Measurements from ENCODE around the gene AJM1. TPM values are rescaled to one million over a fixed set of nuclear protein-coding genes. Genes with fewer than 3 reads are reported as not detected.

AJM1 gene
- total RNA-seq, 1 experiment from 2014 or later: 1.8 TPM

GRCh38 chr9:136820971-136821825, 21.1 kb upstream of the AJM1 start:
- H2AK5ac ChIP-seq (ENCODE audit: insufficient read length, low read length): no peak overlapping the region
- no peaks in the 10 kb centered on the region for H4K20me1 ChIP-seq (ENCODE audit: control insufficient read depth, insufficient read depth, insufficient read length)
- peak overlapping the region; percentile 22; the same call in 1 of the 2 replicates for H3K14ac ChIP-seq (ENCODE audit: insufficient read depth, low read length)
- H2BK15ac ChIP-seq (ENCODE audit: low read depth, low read length): no peak overlapping the region
- peak overlapping the region; percentile 88 for H3K4me2 ChIP-seq (ENCODE audit: insufficient read depth, insufficient read length, low read length)
- no peak overlapping the region for H2BK120ac ChIP-seq (ENCODE audit: low read depth, low read length, poor library complexity, severe bottlenecking)
- H3K4ac ChIP-seq (ENCODE audit: low read depth, low read length): no peak overlapping the region
- no peaks in the 10 kb centered on the region for H3K9me3 Mint-ChIP-seq
- no peak overlapping the region for H3K23ac ChIP-seq (ENCODE audit: insufficient read length, low read depth, low read length)
- no peak overlapping the region for H3K9ac ChIP-seq (ENCODE audit: extremely low read depth, insufficient read length, low read length)
- H3K56ac ChIP-seq (ENCODE audit: insufficient read length, low read depth, low read length): no peak overlapping the region
- peak overlapping the region in 2 of 3 experiments; percentile 19 to 42; a peak in 2 of 7 replicates for H3K27ac Mint-ChIP-seq
- H3K9me3 ChIP-seq (ENCODE audit: control insufficient read depth, low read depth, low read length): no peaks in the 10 kb centered on the region
- no peaks in the 10 kb centered on the region for H3K27me3 ChIP-seq (ENCODE audit: insufficient read depth, low read length)
- peak overlapping the region; percentile 66 to 84 for H3K4me3 Mint-ChIP-seq
- H2BK12ac ChIP-seq (ENCODE audit: insufficient read length, low read depth, low read length): no peak overlapping the region
- H4K5ac ChIP-seq (ENCODE audit: insufficient read length, low read depth, low read length): no peak overlapping the region
- H3K27me3 Mint-ChIP-seq (ENCODE audit: low read depth): no peaks in the 10 kb centered on the region
- H2AFZ ChIP-seq (ENCODE audit: low read length): no peak overlapping the region
- no peak for DNase-seq
- H4K8ac ChIP-seq (replicated peaks; ENCODE audit: insufficient read length, low read depth, low read length): no peak overlapping the region
- peaks cover 10% of the 10 kb centered on the region for H3K23me2 ChIP-seq (ENCODE audit: insufficient read length, low read depth, low read length, poor library complexity, severe bottlenecking)
- H3K36me3 Mint-ChIP-seq (ENCODE audit: insufficient read depth in 1 of 3, low read depth in 3 of 3): peaks cover 15 to 41% (median 40%) of the 10 kb centered on the region in 3 experiments
- TF ChIP-seq CTCF (conservative IDR thresholded peaks at IDR 0.05): no peak
- no peak overlapping the region for H3T11ph ChIP-seq (ENCODE audit: low read length)
- no peak overlapping the region for H2BK5ac ChIP-seq (ENCODE audit: insufficient read length, low read length)
- H3K79me1 ChIP-seq (ENCODE audit: insufficient read depth, low read depth, low read length, poor library complexity, severe bottlenecking): peaks cover 4% of the 10 kb centered on the region
- H4K91ac ChIP-seq (ENCODE audit: insufficient read length, low read depth, low read length): no peak overlapping the region
- no CpG with 5 or more reads among the region's 83 CpGs for WGBS (ENCODE audit: extremely low coverage, insufficient read length, low lambda C conversion rate)
- no peak overlapping the region for H3K18ac ChIP-seq (ENCODE audit: insufficient read length, low read depth, low read length)
- peaks cover 4% of the 10 kb centered on the region; the same call in 1 of the 2 replicates for H3K79me2 ChIP-seq (ENCODE audit: insufficient read depth, low read length)
- no peak overlapping the region for H2BK20ac ChIP-seq (ENCODE audit: low read depth, low read length, poor library complexity, severe bottlenecking)
- no peak overlapping the region for H3K27ac ChIP-seq (ENCODE audit: insufficient read length, low read depth, low read length)
- H3K4me1 Mint-ChIP-seq: peaks cover 7 to 23% of the 10 kb centered on the region in 2 experiments
- peaks cover 3% of the 10 kb centered on the region for H3K4me1 ChIP-seq (ENCODE audit: insufficient read depth, low read length)
